Colonic mucosa (tissue), 4 donors: ENCODE data around the gene CAMTA1. TPM values are rescaled to one million over a fixed set of nuclear protein-coding genes. Genes with fewer than 3 reads are reported as not detected.

Source experiments
- DNase-seq: peaks from one replicate; pipeline ENCODE4 v3.0.0-alpha.2; 2020
- H3K27ac ChIP-seq: fragments of 200-600 bp; one replicate; pipeline ENCODE4 v1.8.0; 2021
- H3K27me3 ChIP-seq: fragments of 200-600 bp; one replicate; pipeline ENCODE4 v1.8.0; 2021
- H3K36me3 ChIP-seq: fragments of 200-600 bp; one replicate; pipeline ENCODE4 v1.8.0; 2021
- H3K4me1 ChIP-seq: fragments of 200-600 bp; one replicate; pipeline ENCODE4 v1.8.0; 2021; ENCODE audit warnings: mild to moderate bottlenecking
- H3K4me3 ChIP-seq: fragments of 200-600 bp; one replicate; pipeline ENCODE4 v1.8.0; 2021
- H3K9ac ChIP-seq, 2 donors: one replicate each; pipeline ENCODE4 v1.7.0; 2013; ENCODE audit warnings: control low read depth in 2 of 2, low read depth in 2 of 2, low read length in 2 of 2
- H3K9me3 ChIP-seq: fragments of 200-600 bp; one replicate; pipeline ENCODE4 v1.8.0; 2021
- intact Hi-C: fragments of 100-400 bp; cut with DNase I; formaldehyde crosslinking; loops from one replicate; pipeline ENCODE4 v1.14.1; 2022
- total RNA-seq, 2 donors: library from RNA; stranded (reverse); fragmentation: NEBNext Ultra II Directional in 1 of 2; extraction: Animal tissue kit (Norgen Biotek cat#: 25700) in 1 of 2; gene quantifications; one replicate each; pipeline ENCODE4 v1.2.1, GENCODE V29; 2021
- TF ChIP-seq, protein P1 (sequence below): fragments of 200-600 bp; IDR thresholded peaks from one replicate; pipeline ENCODE4 v1.8.0; 2022; ENCODE audit warnings: antibody characterized with exemption, mild to moderate bottlenecking
- donor health status: healthy.
- donor health status: DM: no; HTN: no; CAD: no.
- donor health status: DM: no; HTN: no; CAD: no.

Gene CAMTA1
- total RNA-seq, 2 donors from 2014 or later, result 76.8 to 92.8 TPM

- H3K9ac ChIP-seq, result no peak overlapping the region
- no peak overlapping the region for H3K4me3 ChIP-seq
- DNase-seq, result no peak
- H3K4me1 ChIP-seq, result no peaks in the 10 kb centered on the region
- no peaks in the 10 kb centered on the region for H3K9me3 ChIP-seq
- TF ChIP-seq, protein P1, sequence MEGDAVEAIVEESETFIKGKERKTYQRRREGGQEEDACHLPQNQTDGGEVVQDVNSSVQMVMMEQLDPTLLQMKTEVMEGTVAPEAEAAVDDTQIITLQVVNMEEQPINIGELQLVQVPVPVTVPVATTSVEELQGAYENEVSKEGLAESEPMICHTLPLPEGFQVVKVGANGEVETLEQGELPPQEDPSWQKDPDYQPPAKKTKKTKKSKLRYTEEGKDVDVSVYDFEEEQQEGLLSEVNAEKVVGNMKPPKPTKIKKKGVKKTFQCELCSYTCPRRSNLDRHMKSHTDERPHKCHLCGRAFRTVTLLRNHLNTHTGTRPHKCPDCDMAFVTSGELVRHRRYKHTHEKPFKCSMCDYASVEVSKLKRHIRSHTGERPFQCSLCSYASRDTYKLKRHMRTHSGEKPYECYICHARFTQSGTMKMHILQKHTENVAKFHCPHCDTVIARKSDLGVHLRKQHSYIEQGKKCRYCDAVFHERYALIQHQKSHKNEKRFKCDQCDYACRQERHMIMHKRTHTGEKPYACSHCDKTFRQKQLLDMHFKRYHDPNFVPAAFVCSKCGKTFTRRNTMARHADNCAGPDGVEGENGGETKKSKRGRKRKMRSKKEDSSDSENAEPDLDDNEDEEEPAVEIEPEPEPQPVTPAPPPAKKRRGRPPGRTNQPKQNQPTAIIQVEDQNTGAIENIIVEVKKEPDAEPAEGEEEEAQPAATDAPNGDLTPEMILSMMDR, result no peak
- no peak overlapping the region for H3K27ac ChIP-seq
- intact Hi-C loops, result no loop called here
- H3K36me3 ChIP-seq, result no peaks in the 10 kb centered on the region
- H3K27me3 ChIP-seq, result no peaks in the 10 kb centered on the region
These were observed 310.2 kb downstream of the CAMTA1 start for GRCh38 chr1:7095343-7095964.

DNA sequence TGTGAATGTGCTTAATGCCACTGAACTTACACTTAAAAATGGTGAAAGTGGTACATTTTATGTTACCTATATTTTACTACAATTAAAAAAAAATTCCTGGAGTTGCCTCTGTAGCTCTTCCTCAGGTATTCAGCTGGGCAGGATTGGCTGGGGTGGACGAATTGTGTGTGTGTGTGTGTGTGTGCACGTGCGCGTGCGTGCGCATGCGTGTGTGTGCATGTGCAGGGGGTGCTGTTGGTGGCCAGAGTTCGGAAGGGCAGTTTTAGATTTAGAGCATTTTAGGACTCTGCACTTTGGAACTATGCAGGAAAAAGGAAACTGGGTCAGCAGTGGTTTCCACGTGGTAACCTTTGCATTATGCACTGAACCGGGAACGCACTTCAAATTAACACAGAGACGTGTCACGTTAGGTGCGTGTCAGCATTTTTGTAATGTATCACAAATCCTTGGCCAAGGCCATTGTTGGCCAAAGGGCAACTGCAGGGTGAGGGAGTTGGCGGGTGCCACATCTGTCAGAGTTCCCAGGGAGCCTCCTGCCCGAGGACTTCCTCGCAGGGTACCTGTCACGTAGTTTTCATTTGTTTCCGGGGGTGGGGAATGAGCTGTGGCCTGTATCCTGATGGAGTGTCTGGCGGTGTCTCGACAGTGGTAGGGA lies 312.8 kb downstream of the CAMTA1 start:
- no peak overlapping the region for H3K9ac ChIP-seq
- intact Hi-C loops, result no loop called here
- no peak overlapping the region for H3K4me3 ChIP-seq
- H3K27me3 ChIP-seq, result no peaks in the 10 kb centered on the region
- no peaks in the 10 kb centered on the region for H3K36me3 ChIP-seq
- H3K27ac ChIP-seq, result no peak overlapping the region
- no peaks in the 10 kb centered on the region for H3K4me1 ChIP-seq
- TF ChIP-seq, protein P1, result no peak
- no peak for DNase-seq
- no peaks in the 10 kb centered on the region for H3K9me3 ChIP-seq

DNA sequence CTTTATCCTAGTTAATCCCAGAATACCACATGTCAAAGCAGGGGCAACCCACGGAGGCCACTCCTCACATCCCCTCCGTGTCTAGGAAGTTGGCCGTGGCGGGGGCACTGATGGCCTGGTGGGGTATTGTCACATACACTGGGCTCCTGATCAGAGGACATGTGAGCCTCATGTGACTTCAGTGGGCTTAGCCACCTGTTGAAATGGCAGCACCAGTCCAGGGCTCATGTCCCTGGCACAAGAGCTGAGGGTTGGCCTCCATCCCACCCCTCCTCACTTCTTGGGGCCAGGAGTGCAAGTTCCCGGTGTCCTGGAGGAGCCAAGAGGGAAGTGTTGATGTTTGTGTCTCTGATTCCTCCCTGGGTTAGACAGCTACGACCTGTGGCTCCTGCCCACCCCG lies 313.4 kb downstream of the CAMTA1 start:
- Histone ChIP-seq H3K4me1 (no peaks in the 10 kb centered on the region), H3K27ac (no peak overlapping the region), H3K9ac (no peak overlapping the region), H3K27me3 (no peaks in the 10 kb centered on the region), H3K36me3 (no peaks in the 10 kb centered on the region), H3K4me3 (no peak overlapping the region), H3K9me3 (no peaks in the 10 kb centered on the region)
- intact Hi-C loops, result no loop called here
- DNase-seq, result no peak
- TF ChIP-seq, protein P1, result no peak

GRCh38 chr1:7100479-7100878 lies 315.2 kb downstream of the CAMTA1 start:
- no peak for DNase-seq
- no peak overlapping the region for H3K9ac ChIP-seq
- intact Hi-C loops, result no loop called here
- no peaks in the 10 kb centered on the region for H3K4me1 ChIP-seq
- H3K36me3 ChIP-seq, result no peaks in the 10 kb centered on the region
- no peaks in the 10 kb centered on the region for H3K27me3 ChIP-seq
- no peaks in the 10 kb centered on the region for H3K9me3 ChIP-seq
- no peak overlapping the region for H3K27ac ChIP-seq
- TF ChIP-seq, protein P1, result no peak
- no peak overlapping the region for H3K4me3 ChIP-seq

DNA sequence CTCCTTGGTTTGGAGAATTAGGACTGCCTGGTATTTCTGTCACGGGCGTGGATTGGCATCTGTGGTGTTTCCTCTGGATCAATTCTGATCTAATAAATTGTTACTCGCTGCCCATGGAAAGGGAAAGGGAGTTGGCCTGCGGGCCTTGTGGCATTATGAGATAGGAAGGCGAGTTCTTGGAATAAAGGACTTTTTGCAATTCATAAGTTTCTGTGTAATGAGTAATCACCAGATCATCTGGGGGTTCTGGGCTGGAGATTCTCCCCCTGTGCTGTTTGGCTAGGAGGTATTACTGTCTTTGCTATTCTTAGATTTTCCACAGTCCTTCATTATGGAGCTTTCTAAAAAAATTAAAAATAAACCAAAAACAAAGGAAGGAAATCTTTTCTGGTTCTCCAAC lies 315.9 kb downstream of the CAMTA1 start:
- H3K9ac ChIP-seq, result no peak overlapping the region
- H3K9me3 ChIP-seq, result no peaks in the 10 kb centered on the region
- no peak overlapping the region for H3K27ac ChIP-seq
- H3K36me3 ChIP-seq, result no peaks in the 10 kb centered on the region
- intact Hi-C loops, result no loop called here
- TF ChIP-seq, protein P1, result no peak
- no peak for DNase-seq
- H3K4me1 ChIP-seq, result no peaks in the 10 kb centered on the region
- H3K27me3 ChIP-seq, result no peaks in the 10 kb centered on the region
- no peak overlapping the region for H3K4me3 ChIP-seq
